ENCODE results near the gene ASXL2.

DNA sequence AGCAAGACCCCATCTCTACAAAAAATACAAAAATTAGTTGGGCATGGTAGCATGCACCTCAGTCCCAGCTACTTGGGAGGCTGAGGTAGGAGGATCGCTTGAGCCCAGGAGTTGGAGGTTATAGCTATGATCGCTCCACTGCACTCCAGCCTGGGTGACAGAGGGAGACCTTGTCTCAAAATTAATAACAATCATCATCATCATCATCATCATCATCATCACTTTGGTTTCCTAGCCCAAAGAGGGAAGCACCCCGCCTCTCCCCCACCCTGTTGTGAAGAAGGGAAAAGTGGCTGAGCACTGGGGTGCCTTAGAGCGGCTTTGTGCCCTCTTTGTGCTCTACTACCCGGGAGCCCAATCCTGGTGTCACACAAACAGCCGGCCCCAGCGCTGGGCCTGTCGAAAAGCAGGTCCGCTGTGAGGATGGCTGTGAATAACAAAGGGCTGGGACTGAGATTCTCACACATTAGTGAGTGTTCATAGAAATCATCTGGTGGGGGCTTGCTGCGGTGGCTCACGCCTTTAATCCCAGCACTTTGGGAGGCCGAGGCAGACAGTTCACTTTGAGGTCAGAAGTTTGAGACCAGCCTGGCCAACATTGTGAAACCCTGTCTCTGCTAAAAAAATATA lies 42.6 kb upstream of the ASXL2 start:
- TF ChIP-seq POLR2A (IDR thresholded peaks at IDR 0.05), result no peak
- TF ChIP-seq, protein P1, sequence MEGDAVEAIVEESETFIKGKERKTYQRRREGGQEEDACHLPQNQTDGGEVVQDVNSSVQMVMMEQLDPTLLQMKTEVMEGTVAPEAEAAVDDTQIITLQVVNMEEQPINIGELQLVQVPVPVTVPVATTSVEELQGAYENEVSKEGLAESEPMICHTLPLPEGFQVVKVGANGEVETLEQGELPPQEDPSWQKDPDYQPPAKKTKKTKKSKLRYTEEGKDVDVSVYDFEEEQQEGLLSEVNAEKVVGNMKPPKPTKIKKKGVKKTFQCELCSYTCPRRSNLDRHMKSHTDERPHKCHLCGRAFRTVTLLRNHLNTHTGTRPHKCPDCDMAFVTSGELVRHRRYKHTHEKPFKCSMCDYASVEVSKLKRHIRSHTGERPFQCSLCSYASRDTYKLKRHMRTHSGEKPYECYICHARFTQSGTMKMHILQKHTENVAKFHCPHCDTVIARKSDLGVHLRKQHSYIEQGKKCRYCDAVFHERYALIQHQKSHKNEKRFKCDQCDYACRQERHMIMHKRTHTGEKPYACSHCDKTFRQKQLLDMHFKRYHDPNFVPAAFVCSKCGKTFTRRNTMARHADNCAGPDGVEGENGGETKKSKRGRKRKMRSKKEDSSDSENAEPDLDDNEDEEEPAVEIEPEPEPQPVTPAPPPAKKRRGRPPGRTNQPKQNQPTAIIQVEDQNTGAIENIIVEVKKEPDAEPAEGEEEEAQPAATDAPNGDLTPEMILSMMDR (IDR thresholded peaks at IDR 0.05), result no peak

Measured in body of pancreas (tissue), 4 donors.